Endodermal cell (in vitro differentiated cells): ENCODE results near the gene EEA1. TPM values are rescaled to one million over a fixed set of nuclear protein-coding genes. Genes with fewer than 3 reads are reported as not detected.

Source experiments
- DNase-seq: peaks from one replicate; pipeline ENCODE4 v3.0.0-alpha.2; 2017
- H3K27ac ChIP-seq: 2 replicates; pipeline ENCODE4 v1.5.1; 2013; ENCODE audit warnings: mild to moderate bottlenecking, low read depth, low read length, moderate library complexity
- H3K27me3 ChIP-seq: 2 replicates; pipeline ENCODE4 v1.6.1; 2013; ENCODE audit warnings: mild to moderate bottlenecking, low read length, moderate library complexity; ENCODE audit not compliant: insufficient read depth, control insufficient read depth, poor library complexity, severe bottlenecking
- H3K36me3 ChIP-seq: 2 replicates; pipeline ENCODE4 v1.7.0; 2013; ENCODE audit warnings: mild to moderate bottlenecking, low read length, moderate library complexity; ENCODE audit not compliant: control insufficient read depth, insufficient read depth
- H3K4me1 ChIP-seq: one replicate; pipeline ENCODE4 v1.7.0; 2013; ENCODE audit warnings: low read length; ENCODE audit not compliant: control insufficient read depth, insufficient read depth
- H3K4me3 ChIP-seq: 2 replicates; pipeline ENCODE4 v1.5.1; 2013; ENCODE audit warnings: mild to moderate bottlenecking, low read length, moderate library complexity
- H3K9ac ChIP-seq: 2 replicates; pipeline ENCODE4 v1.6.1; 2013; ENCODE audit warnings: mild to moderate bottlenecking, low read length, moderate library complexity; ENCODE audit not compliant: poor library complexity, severe bottlenecking; ENCODE audit errors: extremely low read depth
- H3K9me3 ChIP-seq: 2 replicates; pipeline ENCODE4 v1.6.1; 2013; ENCODE audit warnings: mild to moderate bottlenecking, low read length, moderate library complexity; ENCODE audit not compliant: control insufficient read depth
- H3K27ac Mint-ChIP-seq: 2 replicates; pipeline ENCODE4 v1.8.0; 2020; ENCODE audit warnings: mixed read lengths
- H3K27me3 Mint-ChIP-seq: 2 replicates; pipeline ENCODE4 v1.8.0; 2021; ENCODE audit warnings: mild to moderate bottlenecking, mixed read lengths; ENCODE audit not compliant: insufficient read depth
- H3K36me3 Mint-ChIP-seq: 2 replicates; pipeline ENCODE4 v1.8.0; 2020; ENCODE audit warnings: low read depth, mixed read lengths
- H3K4me1 Mint-ChIP-seq: 2 replicates; pipeline ENCODE4 v1.8.0; 2020; ENCODE audit warnings: mixed read lengths
- H3K4me3 Mint-ChIP-seq: 2 replicates; pipeline ENCODE4 v1.8.0; 2020; ENCODE audit warnings: mild to moderate bottlenecking, moderate library complexity, mixed read lengths
- H3K9me3 Mint-ChIP-seq: 2 replicates; pipeline ENCODE4 v1.8.0; 2020; ENCODE audit warnings: mild to moderate bottlenecking, mixed read lengths
- CTCF ChIP-seq: fragments of 200-600 bp; sonication (generic); conservative IDR thresholded peaks from 2 replicates; pipeline ENCODE4 v1.5.0; 2021; ENCODE audit warnings: antibody characterized with exemption, mild to moderate bottlenecking
- WGBS, 2 experiments: methylation state at CpG; one replicate each; pipeline versions ENCODE4 v1.1.5 to v1.1.7; 2013; ENCODE audit warnings: missing lambda C conversion rate in 2 of 2, mixed read lengths in 1 of 2; ENCODE audit not compliant: insufficient coverage in 1 of 2, insufficient read length in 1 of 2; 5-methylcytosine and 5-hydroxymethylcytosine counted together
- total RNA-seq, 2 donors: library from RNA; stranded (reverse); fragmentation: NEBNext Ultra II Directional in 1 of 2; extraction: Animal tissue kit (Norgen Biotek cat#: 25700) in 1 of 2; gene quantifications; 2 replicates in 1 of 2; 3 replicates in 1 of 2; pipeline ENCODE4 v1.2.1, GENCODE V29; 2021

EEA1 gene
- total RNA-seq, 2 donors from 2014 or later, result 28.2 to 32.5 TPM

- no peaks in the 10 kb centered on the region for H3K36me3 Mint-ChIP-seq
- peaks cover 6% of the 10 kb centered on the region for H3K27me3 ChIP-seq
- no peaks in the 10 kb centered on the region for H3K36me3 ChIP-seq
- no peak overlapping the region for H3K27ac ChIP-seq
- no peak overlapping the region for H3K9ac ChIP-seq
- no peak overlapping the region for H3K4me3 Mint-ChIP-seq
- DNase-seq, result no peak
- no peaks in the 10 kb centered on the region for H3K4me1 Mint-ChIP-seq
- H3K27me3 Mint-ChIP-seq, result peaks cover 2% of the 10 kb centered on the region
- H3K4me1 ChIP-seq, result no peaks in the 10 kb centered on the region
- TF ChIP-seq CTCF, result no peak
- H3K9me3 Mint-ChIP-seq, result peaks cover 5% of the 10 kb centered on the region
- no peak overlapping the region for H3K27ac Mint-ChIP-seq
- 87% methylated on average over 1 of the region's 1 CpG; no CpG with 5 or more reads in 1 of the 2 experiments for WGBS, 2 experiments
- H3K9me3 ChIP-seq, result peaks cover 10% of the 10 kb centered on the region
- no peak overlapping the region for H3K4me3 ChIP-seq
Observed at GRCh38 chr12:92729773-92730305, 199.3 kb downstream of the EEA1 start.

GRCh38 chr12:92726850-92727249 is 202.2 kb downstream of the EEA1 start:
- H3K27me3 ChIP-seq, result peaks cover 6% of the 10 kb centered on the region
- TF ChIP-seq CTCF, result no peak
- Mint-ChIP-seq H3K4me3 (no peak overlapping the region), H3K36me3 (no peaks in the 10 kb centered on the region), H3K27me3 (peaks cover 4% of the 10 kb centered on the region), H3K9me3 (peaks cover 10% of the 10 kb centered on the region), H3K4me1 (no peaks in the 10 kb centered on the region), H3K27ac (no peak overlapping the region)
- no peaks in the 10 kb centered on the region for H3K36me3 ChIP-seq
- H3K4me3 ChIP-seq, result no peak overlapping the region
- 63 to 70% methylated on average over 3 to 4 of the region's 4 CpGs for WGBS, 2 experiments
- no peak for DNase-seq
- no peak overlapping the region for H3K27ac ChIP-seq
- H3K9ac ChIP-seq, result no peak overlapping the region
- no peaks in the 10 kb centered on the region for H3K4me1 ChIP-seq
- peaks cover 20% of the 10 kb centered on the region for H3K9me3 ChIP-seq

- Mint-ChIP-seq H3K27me3 (peaks cover 4% of the 10 kb centered on the region), H3K4me3 (no peak overlapping the region), H3K27ac (no peak overlapping the region), H3K9me3 (peaks cover 10% of the 10 kb centered on the region), H3K36me3 (no peaks in the 10 kb centered on the region), H3K4me1 (no peaks in the 10 kb centered on the region)
- Histone ChIP-seq H3K4me1 (no peaks in the 10 kb centered on the region), H3K9ac (no peak overlapping the region), H3K4me3 (no peak overlapping the region), H3K27ac (no peak overlapping the region), H3K36me3 (no peaks in the 10 kb centered on the region), H3K27me3 (peaks cover 6% of the 10 kb centered on the region), H3K9me3 (peaks cover 20% of the 10 kb centered on the region)
- 90 to 92% methylated on average over 3 of the region's 3 CpGs for WGBS, 2 experiments
- no peak for TF ChIP-seq CTCF
- no peak for DNase-seq
Observed at GRCh38 chr12:92722897-92723296, 206.2 kb downstream of the EEA1 start.
